Measurements from ENCODE around the gene SNX33.
A peak's percentile ranks its signal among the peaks of the same experiment; 100 is the strongest.
"Not testable (repeated sequence)": the region's sequence is repeated elsewhere in the genome, so short reads cannot be mapped to it uniquely, and the experiment has no call there.

SNX33 gene

DNA sequence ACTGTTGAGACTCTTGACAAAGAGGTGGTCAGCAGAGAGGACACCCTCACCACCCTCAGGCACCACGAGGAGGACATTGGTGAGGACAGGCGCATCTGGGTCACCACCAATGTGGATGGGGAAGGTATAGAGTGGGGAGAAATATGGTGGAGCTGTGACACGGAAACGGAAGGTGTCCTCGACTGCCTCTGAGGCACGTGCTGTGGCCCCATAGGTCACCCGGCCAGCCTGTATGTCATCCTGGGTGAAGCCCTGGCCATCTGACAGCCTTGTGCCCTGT lies 40.5 kb downstream of the SNX33 start:
- no peak for DNase-seq (ENCODE audit: extremely low read depth, insufficient read length)
- H3K36me3 ChIP-seq (ENCODE audit: control insufficient read depth, insufficient read depth, low read length), result no peaks in the 10 kb centered on the region
- TF ChIP-seq, protein P1, sequence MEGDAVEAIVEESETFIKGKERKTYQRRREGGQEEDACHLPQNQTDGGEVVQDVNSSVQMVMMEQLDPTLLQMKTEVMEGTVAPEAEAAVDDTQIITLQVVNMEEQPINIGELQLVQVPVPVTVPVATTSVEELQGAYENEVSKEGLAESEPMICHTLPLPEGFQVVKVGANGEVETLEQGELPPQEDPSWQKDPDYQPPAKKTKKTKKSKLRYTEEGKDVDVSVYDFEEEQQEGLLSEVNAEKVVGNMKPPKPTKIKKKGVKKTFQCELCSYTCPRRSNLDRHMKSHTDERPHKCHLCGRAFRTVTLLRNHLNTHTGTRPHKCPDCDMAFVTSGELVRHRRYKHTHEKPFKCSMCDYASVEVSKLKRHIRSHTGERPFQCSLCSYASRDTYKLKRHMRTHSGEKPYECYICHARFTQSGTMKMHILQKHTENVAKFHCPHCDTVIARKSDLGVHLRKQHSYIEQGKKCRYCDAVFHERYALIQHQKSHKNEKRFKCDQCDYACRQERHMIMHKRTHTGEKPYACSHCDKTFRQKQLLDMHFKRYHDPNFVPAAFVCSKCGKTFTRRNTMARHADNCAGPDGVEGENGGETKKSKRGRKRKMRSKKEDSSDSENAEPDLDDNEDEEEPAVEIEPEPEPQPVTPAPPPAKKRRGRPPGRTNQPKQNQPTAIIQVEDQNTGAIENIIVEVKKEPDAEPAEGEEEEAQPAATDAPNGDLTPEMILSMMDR (IDR thresholded peaks at IDR 0.05; ENCODE audit: insufficient read depth, low read length, poor library complexity, severe bottlenecking), result no peak
- no peaks in the 10 kb centered on the region for H3K27me3 ChIP-seq (replicated peaks; ENCODE audit: control insufficient read depth, insufficient read depth, low read length)
- no peak overlapping the region for H3K4me3 ChIP-seq (replicated peaks; ENCODE audit: low read depth, low read length)

DNA sequence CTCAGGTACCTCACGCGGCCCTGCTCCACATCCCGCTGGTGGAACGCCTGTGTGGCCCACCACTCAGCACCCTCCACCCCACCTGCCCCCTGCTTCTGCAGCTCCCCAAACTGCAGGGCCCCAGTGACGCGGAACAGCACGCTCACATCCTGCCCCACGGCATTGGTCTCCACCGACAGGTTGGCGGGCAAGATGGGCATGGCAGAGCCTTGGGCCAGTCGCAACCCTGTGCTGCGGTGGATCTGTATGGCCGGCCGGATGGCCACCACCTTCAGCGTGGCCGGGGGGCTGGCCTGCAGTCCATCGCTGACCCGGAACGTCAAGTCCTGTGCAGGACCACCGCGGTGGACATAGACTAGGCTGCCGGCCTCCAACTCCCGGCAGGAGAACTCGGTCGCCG lies 41.1 kb downstream of the SNX33 start:
- no peak overlapping the region for H3K4me3 ChIP-seq (replicated peaks; ENCODE audit: low read depth, low read length)
- TF ChIP-seq, protein P1 (IDR thresholded peaks at IDR 0.05; ENCODE audit: insufficient read depth, low read length, poor library complexity, severe bottlenecking), result no peak
- no peaks in the 10 kb centered on the region for H3K36me3 ChIP-seq (ENCODE audit: control insufficient read depth, insufficient read depth, low read length)
- DNase-seq (ENCODE audit: extremely low read depth, insufficient read length), result no peak
- H3K27me3 ChIP-seq (replicated peaks; ENCODE audit: control insufficient read depth, insufficient read depth, low read length), result no peaks in the 10 kb centered on the region

DNA sequence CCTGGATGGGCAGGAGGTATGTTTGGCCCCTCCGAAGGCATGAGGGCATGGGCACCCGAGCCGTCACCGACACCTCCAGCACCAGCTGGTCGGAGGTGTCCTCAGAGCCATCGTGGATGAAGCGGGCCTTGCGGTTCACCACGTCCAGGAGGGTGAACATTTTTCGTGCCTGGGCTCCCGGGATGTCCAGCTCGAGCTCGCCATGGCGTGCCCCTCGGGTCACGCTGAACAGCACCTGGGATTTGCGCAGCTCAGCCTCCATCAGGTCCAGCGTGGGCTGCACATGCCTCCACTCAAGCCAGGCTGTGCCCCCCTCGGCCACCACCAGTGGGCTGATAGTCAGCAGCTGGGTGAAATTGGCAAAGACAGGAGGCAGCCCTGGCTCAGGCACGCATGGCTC lies 41.7 kb downstream of the SNX33 start:
- not testable (repeated sequence) for H3K27me3 ChIP-seq (replicated peaks; ENCODE audit: control insufficient read depth, insufficient read depth, low read length); DNase-seq (ENCODE audit: extremely low read depth, insufficient read length); H3K4me3 ChIP-seq (replicated peaks; ENCODE audit: low read depth, low read length); H3K36me3 ChIP-seq (ENCODE audit: control insufficient read depth, insufficient read depth, low read length)

GRCh38 chr15:75692311-75692710 lies 44.6 kb downstream of the SNX33 start:
- H3K36me3 ChIP-seq (ENCODE audit: control insufficient read depth, insufficient read depth, low read length); DNase-seq (ENCODE audit: extremely low read depth, insufficient read length); H3K27me3 ChIP-seq (replicated peaks; ENCODE audit: control insufficient read depth, insufficient read depth, low read length); H3K4me3 ChIP-seq (replicated peaks; ENCODE audit: low read depth, low read length): not testable (repeated sequence)

GRCh38 chr15:75693028-75693427 lies 45.3 kb downstream of the SNX33 start:
- not testable (repeated sequence) for H3K4me3 ChIP-seq (replicated peaks; ENCODE audit: low read depth, low read length); DNase-seq (ENCODE audit: extremely low read depth, insufficient read length); H3K27me3 ChIP-seq (replicated peaks; ENCODE audit: control insufficient read depth, insufficient read depth, low read length); H3K36me3 ChIP-seq (ENCODE audit: control insufficient read depth, insufficient read depth, low read length)

DNA sequence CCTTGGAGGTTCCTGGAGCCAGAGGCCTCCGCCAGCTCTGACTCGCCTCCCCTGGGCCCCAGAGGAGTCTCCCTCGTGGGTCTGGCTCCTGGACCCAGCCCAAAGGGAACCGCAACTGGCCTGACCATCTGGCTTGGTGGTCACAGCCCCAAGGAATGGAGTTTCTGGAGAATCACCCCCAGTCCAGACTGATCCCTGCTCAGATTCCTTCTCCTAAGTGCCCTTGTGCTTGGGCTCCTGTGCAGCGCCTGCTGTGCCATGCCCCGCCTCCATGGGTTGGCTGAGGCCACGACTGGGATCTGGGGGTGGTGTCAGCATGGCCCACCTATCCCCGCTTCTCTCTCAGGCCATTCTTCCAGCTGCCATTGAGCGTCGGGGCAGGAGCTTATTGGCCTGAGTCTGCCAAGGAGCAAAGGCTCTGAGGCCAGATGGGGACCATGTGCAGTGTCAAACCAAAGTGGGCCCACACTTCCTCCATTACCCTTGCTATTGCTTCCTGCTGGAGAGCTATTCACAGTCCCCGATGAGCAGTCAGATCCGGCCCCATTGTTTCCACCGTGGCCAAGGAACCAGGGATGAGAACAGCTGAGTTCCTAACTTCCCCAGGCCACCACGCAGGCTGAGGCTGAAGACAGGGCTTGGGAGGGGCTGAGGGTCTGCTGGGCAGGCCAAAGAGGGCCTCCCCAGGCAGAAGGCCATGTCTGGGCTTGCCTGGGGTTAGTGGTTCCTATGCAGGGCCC lies 46.0 kb downstream of the SNX33 start:
- no peak overlapping the region for H3K4me3 ChIP-seq (replicated peaks; ENCODE audit: low read depth, low read length)
- no peaks in the 10 kb centered on the region for H3K27me3 ChIP-seq (replicated peaks; ENCODE audit: control insufficient read depth, insufficient read depth, low read length)
- no peak for DNase-seq (ENCODE audit: extremely low read depth, insufficient read length)
- no peaks in the 10 kb centered on the region for H3K36me3 ChIP-seq (ENCODE audit: control insufficient read depth, insufficient read depth, low read length)
- TF ChIP-seq, protein P1 (IDR thresholded peaks at IDR 0.05; ENCODE audit: insufficient read depth, low read length, poor library complexity, severe bottlenecking), result no peak

- peak; percentile 57 for DNase-seq (ENCODE audit: extremely low read depth, insufficient read length)
- no peaks in the 10 kb centered on the region for H3K36me3 ChIP-seq (ENCODE audit: control insufficient read depth, insufficient read depth, low read length)
- H3K27me3 ChIP-seq (replicated peaks; ENCODE audit: control insufficient read depth, insufficient read depth, low read length), result no peaks in the 10 kb centered on the region
- H3K4me3 ChIP-seq (replicated peaks; ENCODE audit: low read depth, low read length), result no peak overlapping the region
- TF ChIP-seq, protein P1 (IDR thresholded peaks at IDR 0.05; ENCODE audit: insufficient read depth, low read length, poor library complexity, severe bottlenecking), result no peak
These were observed 46.8 kb downstream of the SNX33 start for GRCh38 chr15:75694241-75695182.

Data from GM06990 (cell line).